Uterus (tissue), 4 donors: ENCODE measurements around the gene KRTAP5-3. TPM values are rescaled to one million over a fixed set of nuclear protein-coding genes. Genes with fewer than 3 reads are reported as not detected.
"Not testable (repeated sequence)": the region's sequence is repeated elsewhere in the genome, so short reads cannot be mapped to it uniquely, and the experiment has no call there.

Experiments
- DNase-seq, 2 donors: peaks; one replicate each; pipeline ENCODE4 v3.0.0-alpha.2; 2019 to 2020
- H3K27ac ChIP-seq, 2 donors: fragments of 200-600 bp; sonication (generic); 1 replicate in 1 of 2; 2 replicates in 1 of 2; pipeline ENCODE4 v1.5.1; 2016 to 2018
- H3K27me3 ChIP-seq, 2 donors: fragments of 200-600 bp; sonication (generic); one replicate each; pipeline ENCODE4 v1.5.1; 2018 to 2019; ENCODE audit warnings: control low read depth in 1 of 2
- H3K36me3 ChIP-seq, 2 donors: fragments of 200-600 bp; sonication (generic); one replicate each; pipeline ENCODE4 v1.5.1; 2019; ENCODE audit warnings: control low read depth in 1 of 2
- H3K4me1 ChIP-seq, 2 donors: fragments of 200-600 bp; sonication (generic); one replicate each; pipeline ENCODE4 v1.5.1; 2018 to 2019; ENCODE audit warnings: control low read depth in 1 of 2
- H3K4me3 ChIP-seq, 2 donors: fragments of 200-600 bp; sonication (generic); 1 replicate in 1 of 2; 2 replicates in 1 of 2; pipeline ENCODE4 v1.5.1; 2018 to 2019; ENCODE audit warnings: mild to moderate bottlenecking in 1 of 2
- H3K9me3 ChIP-seq, 2 donors: fragments of 200-600 bp; sonication (generic); one replicate each; pipeline ENCODE4 v1.5.1; 2019; ENCODE audit warnings: control low read depth in 1 of 2
- POLR2A ChIP-seq, 2 donors: fragments of 450-650 bp; IDR thresholded peaks; one replicate each; pipeline ENCODE4 v1.6.1; 2016; ENCODE audit warnings: antibody characterized with exemption in 2 of 2, mild to moderate bottlenecking in 1 of 2, moderate library complexity in 1 of 2
- intact Hi-C: fragments of 100-400 bp; cut with DNase I; formaldehyde crosslinking; loops from one replicate; pipeline ENCODE4 v1.15.1; 2023; ENCODE audit warnings: low total_unique reads
- total RNA-seq, 4 donors: library from RNA; depleted of rRNA in 3 of 4; stranded (reverse); fragments of >200 nt in 3 of 4; gene quantifications; one replicate each; pipeline versions ENCODE4 v1.1.0 to v1.2.4, GENCODE V29; 2014 to 2023
- TF ChIP-seq, protein P1 (sequence below), 4 experiments: fragments of 200-600 bp in 2 of 4; fragments of 450-650 bp in 2 of 4; sonication (generic) in 2 of 4; IDR thresholded peaks; one replicate each; pipeline ENCODE4 v1.5.1; 2016 to 2019; ENCODE audit warnings: antibody characterized with exemption in 4 of 4, mild to moderate bottlenecking in 2 of 4, moderate library complexity in 1 of 4
- donor health status: DM: yes; HTN: yes; CAD: no.

KRTAP5-3 gene
- total RNA-seq, 4 donors from 2014 or later = not detected

DNA sequence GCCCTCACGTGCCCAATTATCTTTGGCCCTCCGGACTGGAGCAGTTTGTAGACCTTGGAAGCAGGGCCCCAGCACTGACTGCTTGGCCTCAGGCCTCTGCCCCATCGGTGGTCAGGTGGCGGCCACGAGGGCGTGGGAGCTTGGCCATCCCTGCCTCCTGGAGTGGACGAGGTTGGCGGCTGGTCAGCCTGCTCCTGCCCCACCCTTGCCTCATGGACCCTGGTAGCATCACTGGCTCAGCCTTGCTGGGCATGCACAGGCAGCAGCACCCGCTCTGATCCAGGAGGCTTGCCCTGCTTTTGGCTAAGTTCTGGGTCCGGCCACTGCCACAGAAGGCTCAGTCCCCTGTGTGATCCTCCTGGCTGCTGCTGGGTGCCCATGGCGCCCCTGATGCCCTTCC lies 4.1 kb downstream of the KRTAP5-3 start:
- Histone ChIP-seq H3K27me3 (no peaks in the 10 kb centered on the region), H3K36me3 (no peaks in the 10 kb centered on the region), H3K4me3 (no peak overlapping the region), H3K9me3 (no peaks in the 10 kb centered on the region), H3K4me1 (no peaks in the 10 kb centered on the region), H3K27ac (no peak overlapping the region)
- intact Hi-C loops = no loop called here
- no peak for DNase-seq
- TF ChIP-seq POLR2A (IDR thresholded peaks at IDR 0.05) = no peak
- TF ChIP-seq, protein P1, sequence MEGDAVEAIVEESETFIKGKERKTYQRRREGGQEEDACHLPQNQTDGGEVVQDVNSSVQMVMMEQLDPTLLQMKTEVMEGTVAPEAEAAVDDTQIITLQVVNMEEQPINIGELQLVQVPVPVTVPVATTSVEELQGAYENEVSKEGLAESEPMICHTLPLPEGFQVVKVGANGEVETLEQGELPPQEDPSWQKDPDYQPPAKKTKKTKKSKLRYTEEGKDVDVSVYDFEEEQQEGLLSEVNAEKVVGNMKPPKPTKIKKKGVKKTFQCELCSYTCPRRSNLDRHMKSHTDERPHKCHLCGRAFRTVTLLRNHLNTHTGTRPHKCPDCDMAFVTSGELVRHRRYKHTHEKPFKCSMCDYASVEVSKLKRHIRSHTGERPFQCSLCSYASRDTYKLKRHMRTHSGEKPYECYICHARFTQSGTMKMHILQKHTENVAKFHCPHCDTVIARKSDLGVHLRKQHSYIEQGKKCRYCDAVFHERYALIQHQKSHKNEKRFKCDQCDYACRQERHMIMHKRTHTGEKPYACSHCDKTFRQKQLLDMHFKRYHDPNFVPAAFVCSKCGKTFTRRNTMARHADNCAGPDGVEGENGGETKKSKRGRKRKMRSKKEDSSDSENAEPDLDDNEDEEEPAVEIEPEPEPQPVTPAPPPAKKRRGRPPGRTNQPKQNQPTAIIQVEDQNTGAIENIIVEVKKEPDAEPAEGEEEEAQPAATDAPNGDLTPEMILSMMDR (IDR thresholded peaks at IDR 0.05) = no peak

DNA sequence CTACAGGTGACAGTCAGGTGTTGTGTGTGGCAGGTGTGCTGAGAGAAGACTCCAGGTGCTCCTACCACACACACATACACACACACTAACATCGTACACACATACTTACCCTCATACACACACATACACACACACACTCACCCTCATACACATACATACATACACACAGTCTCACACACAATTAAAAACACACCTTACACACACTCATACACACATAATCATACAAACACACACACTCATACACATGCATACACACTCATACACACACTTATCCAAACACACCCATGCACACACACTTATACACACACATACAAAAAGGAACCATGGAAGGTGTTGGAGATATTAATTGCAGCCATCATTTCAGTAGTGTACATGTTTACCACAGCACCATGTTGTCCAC lies 4.6 kb downstream of the KRTAP5-3 start:
- H3K4me3 ChIP-seq = no peak overlapping the region
- no peak overlapping the region for H3K27ac ChIP-seq
- no peak for DNase-seq
- H3K27me3 ChIP-seq = no peaks in the 10 kb centered on the region
- no peaks in the 10 kb centered on the region for H3K36me3 ChIP-seq
- no peaks in the 10 kb centered on the region for H3K4me1 ChIP-seq
- no peaks in the 10 kb centered on the region for H3K9me3 ChIP-seq
- TF ChIP-seq, protein P1 (IDR thresholded peaks at IDR 0.05) = no peak
- TF ChIP-seq POLR2A (IDR thresholded peaks at IDR 0.05) = no peak
- intact Hi-C loops = no loop called here

DNA sequence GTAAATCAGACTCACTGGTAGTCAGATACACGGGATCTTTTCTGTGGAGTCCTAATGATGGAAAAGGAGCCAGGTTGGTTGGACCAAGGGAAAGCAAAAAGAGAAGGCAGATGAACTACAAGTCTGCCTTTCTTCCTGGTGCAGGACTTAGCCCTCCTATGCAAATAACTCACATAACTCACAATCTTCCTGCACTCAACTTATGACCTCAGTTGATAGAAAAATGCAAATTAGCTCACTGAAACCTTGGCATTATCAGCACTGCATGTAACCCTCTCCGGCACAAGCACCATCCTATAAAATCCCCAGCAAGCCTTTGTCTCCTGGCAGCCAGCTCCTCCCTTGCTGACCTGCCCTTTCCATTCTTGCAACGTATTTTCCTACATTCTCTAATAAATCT lies 6.6 kb downstream of the KRTAP5-3 start:
- H3K27me3 ChIP-seq, H3K4me1 ChIP-seq, H3K36me3 ChIP-seq, H3K4me3 ChIP-seq, H3K27ac ChIP-seq, H3K9me3 ChIP-seq, intact Hi-C loops, DNase-seq: not testable (repeated sequence)

DNA sequence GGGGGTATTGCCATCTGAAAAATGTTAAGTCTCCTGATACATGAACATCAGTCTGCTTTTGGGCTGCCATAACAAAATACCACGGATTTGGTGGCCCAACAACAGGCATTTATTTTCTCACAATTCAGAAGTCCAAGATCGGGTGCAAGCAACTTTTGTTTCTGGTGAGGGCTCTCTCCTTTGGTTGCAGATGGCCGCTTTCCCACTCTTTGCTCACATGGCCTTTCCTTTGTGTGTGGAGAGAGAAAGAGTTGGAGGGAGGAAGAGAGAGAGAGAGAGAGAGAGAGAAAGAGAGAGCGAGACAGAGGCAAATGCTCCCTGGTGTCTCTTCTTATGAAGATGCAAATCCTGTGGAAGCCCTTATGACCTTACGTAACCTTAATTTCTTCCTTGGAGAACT lies 7.6 kb downstream of the KRTAP5-3 start:
- Histone ChIP-seq H3K27me3 (no peaks in the 10 kb centered on the region), H3K36me3 (no peaks in the 10 kb centered on the region), H3K4me1 (no peaks in the 10 kb centered on the region), H3K9me3 (no peaks in the 10 kb centered on the region), H3K27ac (no peak overlapping the region), H3K4me3 (no peak overlapping the region)
- TF ChIP-seq POLR2A (IDR thresholded peaks at IDR 0.05) = no peak
- TF ChIP-seq, protein P1 (IDR thresholded peaks at IDR 0.05) = no peak
- no peak for DNase-seq
- intact Hi-C loops = no loop called here

DNA sequence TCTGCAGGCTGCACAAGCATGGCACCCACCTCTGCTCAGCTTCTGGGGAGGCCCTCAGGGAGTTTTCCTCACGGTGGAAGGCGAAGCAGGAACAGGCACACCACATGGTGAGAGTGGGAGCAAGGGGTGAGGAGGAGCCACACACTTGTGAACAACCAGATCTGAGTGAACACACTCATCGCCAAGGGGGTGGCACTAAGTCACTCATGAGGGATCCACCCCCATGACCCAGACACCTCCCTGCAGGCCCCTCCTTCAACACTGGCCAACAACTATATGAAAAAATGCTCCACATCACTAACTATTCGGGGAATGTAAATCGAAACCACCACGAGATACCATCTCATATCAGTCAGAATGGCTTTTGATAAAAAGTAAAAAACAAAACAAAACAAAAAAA lies 9.4 kb downstream of the KRTAP5-3 start:
- Histone ChIP-seq H3K36me3 (no peaks in the 10 kb centered on the region), H3K9me3 (no peaks in the 10 kb centered on the region), H3K4me3 (no peak overlapping the region), H3K27ac (no peak overlapping the region), H3K27me3 (no peaks in the 10 kb centered on the region), H3K4me1 (no peaks in the 10 kb centered on the region)
- DNase-seq = no peak
- TF ChIP-seq, protein P1 (IDR thresholded peaks at IDR 0.05) = no peak
- TF ChIP-seq POLR2A (IDR thresholded peaks at IDR 0.05) = no peak
- intact Hi-C loops = no loop called here

DNA sequence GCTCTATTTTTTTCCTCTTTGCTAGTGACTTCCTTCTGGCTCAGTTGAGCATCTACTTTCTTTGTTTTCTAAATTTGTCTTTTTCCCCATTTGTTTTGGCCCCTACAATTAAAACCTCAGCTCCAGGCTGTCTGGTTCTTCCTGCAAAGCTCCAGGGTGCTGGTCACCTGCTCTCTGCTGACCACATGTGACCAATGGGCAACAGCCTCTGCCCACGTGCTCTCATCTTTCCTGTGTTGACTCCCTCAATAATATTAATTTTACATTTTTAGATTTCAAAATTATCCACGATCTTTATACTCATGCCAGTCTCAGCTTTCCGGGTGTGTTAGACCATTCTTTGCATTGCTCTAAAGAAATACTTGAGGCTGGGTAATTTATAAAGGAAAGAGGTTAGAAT lies 9.9 kb downstream of the KRTAP5-3 start:
- H3K4me1 ChIP-seq, intact Hi-C loops: not testable (repeated sequence)

More for the DNA sequence above, 9.9 kb downstream of the KRTAP5-3 start:
- not testable (repeated sequence) for H3K9me3 ChIP-seq, H3K27me3 ChIP-seq, DNase-seq, H3K27ac ChIP-seq, H3K4me3 ChIP-seq, H3K36me3 ChIP-seq
